Ascending aorta (tissue), 2 donors: ENCODE measurements around the gene STK39. TPM values are rescaled to one million over a fixed set of nuclear protein-coding genes. Genes with fewer than 3 reads are reported as not detected.

ENCODE experiments used
- DNase-seq, 2 donors: peaks; one replicate each; pipeline ENCODE4 v3.0.0-alpha.2; 2019; ENCODE audit warnings: low spot score in 2 of 2
- H3K27ac ChIP-seq, 2 donors: fragments of 200-600 bp; sonication (generic); one replicate each; pipeline ENCODE4 v1.5.1; 2016 to 2017; ENCODE audit warnings: mild to moderate bottlenecking in 1 of 2
- H3K27me3 ChIP-seq: fragments of 200-600 bp; sonication (generic); one replicate; pipeline ENCODE4 v1.5.1; 2017
- H3K36me3 ChIP-seq, 2 donors: fragments of 200-600 bp; sonication (generic); one replicate each; pipeline ENCODE4 v1.5.1; 2016
- H3K4me1 ChIP-seq, 2 donors: fragments of 200-600 bp; sonication (generic); one replicate each; pipeline ENCODE4 v1.5.1; 2016 to 2017; ENCODE audit warnings: mild to moderate bottlenecking in 1 of 2
- H3K4me3 ChIP-seq, 2 donors: fragments of 200-600 bp; sonication (generic); one replicate each; pipeline ENCODE4 v1.5.1; 2016 to 2017; ENCODE audit warnings: mild to moderate bottlenecking in 1 of 2
- H3K9me3 ChIP-seq, 2 donors: fragments of 200-600 bp; sonication (generic); one replicate each; pipeline ENCODE4 v1.5.1; 2016
- CTCF ChIP-seq, 3 experiments: fragments of 200-600 bp in 2 of 3; fragments of 450-650 bp in 1 of 3; sonication (generic) in 2 of 3; IDR thresholded peaks; one replicate each; pipeline ENCODE4 v1.5.1; 2016 to 2019; ENCODE audit warnings: antibody characterized with exemption in 3 of 3, mild to moderate bottlenecking in 1 of 3, moderate library complexity in 1 of 3
- intact Hi-C: fragments of 100-400 bp; cut with DNase I; formaldehyde crosslinking; loops from one replicate; pipeline ENCODE4 v1.15.1; 2023
- total RNA-seq: library from RNA; depleted of rRNA; stranded (reverse); fragments of >200 nt; gene quantifications from one replicate; pipeline ENCODE4 v1.1.0, GENCODE V29; 2016

The STK39 gene
- total RNA-seq, 1 donor from 2014 or later = 7.5 TPM

DNA sequence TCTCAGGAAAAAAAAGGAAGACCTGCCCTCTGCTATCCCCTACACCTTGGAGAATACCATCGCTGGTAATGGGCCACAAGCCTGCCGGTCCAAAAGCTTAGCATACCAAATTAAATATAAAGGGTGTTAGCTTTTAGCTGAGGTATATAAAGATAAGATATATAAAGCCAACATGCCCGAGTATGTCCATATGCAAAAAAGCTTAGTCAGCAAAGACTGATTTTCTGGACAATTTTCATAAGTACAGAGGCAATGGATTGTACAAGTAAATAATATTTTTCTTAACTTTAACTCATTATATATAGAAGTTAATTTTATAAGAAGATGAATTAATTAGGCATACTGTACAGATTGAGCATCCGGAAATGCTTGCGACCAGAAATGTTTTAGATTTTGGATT lies 106.5 kb downstream of the STK39 start:
- TF ChIP-seq CTCF (IDR thresholded peaks at IDR 0.05) = no peak
- DNase-seq = no peak
- intact Hi-C loops = no loop called here
- Histone ChIP-seq H3K36me3 (peaks cover 0 to 4% of the 10 kb centered on the region in 2 donors), H3K27ac (no peak overlapping the region), H3K4me1 (no peaks in the 10 kb centered on the region), H3K9me3 (no peaks in the 10 kb centered on the region), H3K4me3 (no peak overlapping the region), H3K27me3 (no peaks in the 10 kb centered on the region)

- TF ChIP-seq CTCF (IDR thresholded peaks at IDR 0.05) = no peak
- no peaks in the 10 kb centered on the region for H3K27me3 ChIP-seq
Observed at GRCh38 chr2:168139852-168140251, 107.5 kb downstream of the STK39 start.

GRCh38 chr2:168138901-168139300 lies 108.5 kb downstream of the STK39 start:
- peaks cover 0 to 4% of the 10 kb centered on the region in 2 donors for H3K36me3 ChIP-seq
- H3K27me3 ChIP-seq = no peaks in the 10 kb centered on the region
- H3K9me3 ChIP-seq = no peaks in the 10 kb centered on the region
- H3K27ac ChIP-seq = no peak overlapping the region
- intact Hi-C loops = no loop called here
- TF ChIP-seq CTCF (IDR thresholded peaks at IDR 0.05) = no peak
- no peak overlapping the region for H3K4me3 ChIP-seq
- no peaks in the 10 kb centered on the region for H3K4me1 ChIP-seq
- no peak for DNase-seq

More at GRCh38 chr2:168139852-168140251, 107.5 kb downstream of the STK39 start:
- no peaks in the 10 kb centered on the region for H3K4me1 ChIP-seq
- no peak overlapping the region for H3K4me3 ChIP-seq
- intact Hi-C loops = no loop called here
- no peaks in the 10 kb centered on the region for H3K9me3 ChIP-seq
- H3K36me3 ChIP-seq = peaks cover 0 to 4% of the 10 kb centered on the region in 2 donors
- no peak for DNase-seq
- H3K27ac ChIP-seq = no peak overlapping the region

DNA sequence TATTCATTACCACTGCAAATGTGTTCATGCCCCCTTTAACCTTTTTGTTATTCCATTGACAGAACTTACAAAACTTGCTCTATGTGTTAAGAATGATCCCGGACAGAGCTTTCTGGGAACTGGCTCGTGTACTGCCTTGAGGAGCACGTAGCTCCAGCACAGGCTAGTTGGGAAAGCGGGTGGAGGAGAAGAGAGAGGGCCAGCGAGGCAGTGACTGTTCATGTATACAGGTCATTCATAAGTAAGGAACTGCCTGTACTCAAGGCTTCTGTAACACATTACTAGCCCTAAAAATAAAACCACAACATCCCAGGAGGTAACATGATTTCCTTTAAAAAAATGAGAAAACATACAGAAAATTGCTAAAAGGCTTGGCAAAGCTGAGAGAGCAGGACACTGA lies 109.0 kb downstream of the STK39 start:
- Histone ChIP-seq H3K36me3 (peaks cover 0 to 4% of the 10 kb centered on the region in 2 donors), H3K4me3 (no peak overlapping the region), H3K4me1 (no peaks in the 10 kb centered on the region), H3K27me3 (no peaks in the 10 kb centered on the region), H3K27ac (no peak overlapping the region), H3K9me3 (no peaks in the 10 kb centered on the region)
- no peak for DNase-seq
- TF ChIP-seq CTCF (IDR thresholded peaks at IDR 0.05) = no peak
- intact Hi-C loops = no loop called here

- Histone ChIP-seq H3K36me3 (peaks cover 0 to 4% of the 10 kb centered on the region in 2 donors), H3K27ac (no peak overlapping the region), H3K9me3 (no peaks in the 10 kb centered on the region), H3K27me3 (no peaks in the 10 kb centered on the region), H3K4me3 (no peak overlapping the region), H3K4me1 (no peaks in the 10 kb centered on the region)
- TF ChIP-seq CTCF (IDR thresholded peaks at IDR 0.05) = no peak
- DNase-seq = no peak
- intact Hi-C loops = no loop called here
Observed at GRCh38 chr2:168137510-168138180, 109.8 kb downstream of the STK39 start.
